Panc1 (cell line): ENCODE measurements around the gene HYAL3. TPM values are rescaled to one million over a fixed set of nuclear protein-coding genes. Genes with fewer than 3 reads are reported as not detected.

Experiments used
- ATAC-seq: fragments of 200-7000 bp; cut with Tn5 transposase; 2 replicates; pipeline ENCODE4 v1.9.1; 2020; ENCODE audit warnings: mild to moderate bottlenecking, moderate library complexity
- BruUV-seq: library from RNA; stranded (reverse); fragments of 400-500 nt; replicated peaks from 2 replicates; lab custom pipeline; 2021; lab: Mats Ljungman, UMichigan
- CTCF ChIA-PET: fragments of 300-600 bp; sonication (Branson Sonifier 250); formaldehyde crosslinking; loops from one replicate; lab custom pipeline; 2022; ENCODE audit warnings: antibody characterized with exemption; lab: Charles Lee
- POLR2A ChIA-PET: fragments of 300-600 bp; sonication (Branson Sonifier 250); formaldehyde crosslinking; loops from one replicate; lab custom pipeline; 2022; ENCODE audit warnings: antibody characterized with exemption; lab: Charles Lee
- DNase-seq: peaks from one replicate; pipeline ENCODE4 v3.0.0-alpha.2; 2010; ENCODE audit warnings: low read depth, low spot score
- H3K27ac ChIP-seq: 2 replicates; pipeline ENCODE4 v1.5.1; 2011; ENCODE audit warnings: mild to moderate bottlenecking, low read length, inconsistent platforms
- H3K27me3 ChIP-seq: fragments of 200-500 bp; sonication (Bioruptor generic); 2 replicates; pipeline ENCODE4 v1.6.0; 2014; ENCODE audit warnings: low read length, inconsistent platforms; ENCODE audit not compliant: control insufficient read depth, insufficient read depth
- H3K36me3 ChIP-seq: fragments of 200-500 bp; sonication (Bioruptor generic); 2 replicates; pipeline ENCODE4 v1.5.1; 2014; ENCODE audit warnings: inconsistent platforms, mild to moderate bottlenecking, low read length, moderate library complexity; ENCODE audit not compliant: control insufficient read depth, insufficient read depth
- H3K4me1 ChIP-seq: 2 replicates; pipeline ENCODE4 v1.5.1; 2011; ENCODE audit warnings: inconsistent platforms, mild to moderate bottlenecking, low read length, moderate library complexity; ENCODE audit not compliant: control insufficient read depth, insufficient read depth
- H3K4me3 ChIP-seq, 2 experiments: 2 replicates each; pipeline ENCODE4 v1.5.1; 2011 to 2012; ENCODE audit warnings: low read depth in 2 of 2, low read length in 2 of 2, mild to moderate bottlenecking in 2 of 2, inconsistent platforms in 1 of 2, moderate library complexity in 1 of 2
- H3K9me3 ChIP-seq: fragments of 200-500 bp; sonication (Bioruptor generic); 2 replicates; pipeline ENCODE4 v1.5.1; 2014; ENCODE audit warnings: low read depth, mild to moderate bottlenecking, inconsistent platforms, low read length, moderate library complexity; ENCODE audit not compliant: control insufficient read depth, insufficient read depth
- POLR2AphosphoS5 ChIP-seq: IDR thresholded peaks from 2 replicates; pipeline ENCODE4 v1.6.1; 2012; ENCODE audit warnings: mild to moderate bottlenecking, low read depth, low read length, moderate library complexity
- SIN3A ChIP-seq: IDR thresholded peaks from 2 replicates; pipeline ENCODE4 v1.6.1; 2012; ENCODE audit warnings: low read depth, mild to moderate bottlenecking, low read length, moderate library complexity, borderline replicate concordance; ENCODE audit not compliant: insufficient read depth
- TCF7L2 ChIP-seq: IDR thresholded peaks from 2 replicates; pipeline ENCODE4 v1.6.1; 2011; ENCODE audit warnings: mild to moderate bottlenecking, low read depth, low read length, inconsistent platforms
- in situ Hi-C: cut with HindIII; loops from 2 replicates; pipeline ENCODE4 v1.10.0; 2016; ENCODE audit warnings: low sequenced_read_pairs, low pct_unique_long_range_greater_than_20kb
- intact Hi-C: fragments of 100-400 bp; cut with micrococcal nuclease; formaldehyde crosslinking; loops from one replicate; pipeline ENCODE4 v1.10.0; 2022; ENCODE audit not compliant: unreplicated experiment
- total RNA-seq: library from RNA; stranded (reverse); gene quantifications from one replicate; pipeline ENCODE4 v1.2.1, GENCODE V29; 2021; ENCODE audit not compliant: unreplicated experiment
- TF ChIP-seq, protein P1 (sequence below), 2 experiments: IDR thresholded peaks; 2 replicates each; pipeline ENCODE4 v1.6.1; 2011 to 2012; ENCODE audit warnings: low read depth in 2 of 2, control low read depth in 1 of 2, low read length in 1 of 2, mild to moderate bottlenecking in 1 of 2, moderate library complexity in 1 of 2; ENCODE audit not compliant: insufficient read depth in 1 of 2
- TF ChIP-seq, protein P2 (sequence below): fragments of 450-650 bp; IDR thresholded peaks from 2 replicates; pipeline ENCODE4 v1.5.1; 2017; ENCODE audit warnings: mild to moderate bottlenecking

HYAL3 gene
- total RNA-seq, 1 experiment from 2014 or later: 3.9 TPM

DNA sequence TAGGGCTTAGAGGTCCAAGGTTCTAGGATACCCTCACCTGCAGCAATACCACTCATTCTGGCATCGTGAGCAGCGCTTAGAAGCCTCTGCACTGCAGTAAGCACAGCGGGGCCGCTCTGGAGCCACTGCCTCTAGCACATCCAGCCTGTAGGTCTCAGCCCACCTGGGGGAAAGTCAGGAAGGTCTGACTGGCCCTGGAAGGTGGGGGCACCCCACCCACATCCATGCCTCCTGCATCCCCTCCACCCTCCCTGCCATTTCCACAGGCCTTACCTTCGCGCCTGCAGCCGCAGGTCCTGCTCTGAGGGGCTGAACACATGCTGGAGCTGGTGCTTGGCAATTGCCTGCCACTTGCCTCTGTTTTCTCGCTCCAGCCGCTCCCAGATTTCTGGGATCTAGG, 42.3 kb upstream of the HYAL3 start:
- DNase-seq (no peak), ATAC-seq (no peak)
- TF ChIP-seq SIN3A (no peak), TCF7L2 (no peak)
- BruUV-seq: no TSS peak
- POLR2A ChIA-PET: no interaction called here
- Histone ChIP-seq H3K4me1 (0 out of 2 replicates have a peak, but pooled peaks cover 6% of the 10 kb centered on the region), H3K36me3 (peaks cover 4% of the 10 kb centered on the region; the same call in 1 of the 2 replicates), H3K27ac (no peak overlapping the region), H3K9me3 (no peaks in the 10 kb centered on the region), H3K27me3 (no peaks in the 10 kb centered on the region), H3K4me3 (no peak overlapping the region)
- CTCF ChIA-PET: no interaction called here
- intact Hi-C loops: no loop called here
- in situ Hi-C loops: no loop called here

DNA sequence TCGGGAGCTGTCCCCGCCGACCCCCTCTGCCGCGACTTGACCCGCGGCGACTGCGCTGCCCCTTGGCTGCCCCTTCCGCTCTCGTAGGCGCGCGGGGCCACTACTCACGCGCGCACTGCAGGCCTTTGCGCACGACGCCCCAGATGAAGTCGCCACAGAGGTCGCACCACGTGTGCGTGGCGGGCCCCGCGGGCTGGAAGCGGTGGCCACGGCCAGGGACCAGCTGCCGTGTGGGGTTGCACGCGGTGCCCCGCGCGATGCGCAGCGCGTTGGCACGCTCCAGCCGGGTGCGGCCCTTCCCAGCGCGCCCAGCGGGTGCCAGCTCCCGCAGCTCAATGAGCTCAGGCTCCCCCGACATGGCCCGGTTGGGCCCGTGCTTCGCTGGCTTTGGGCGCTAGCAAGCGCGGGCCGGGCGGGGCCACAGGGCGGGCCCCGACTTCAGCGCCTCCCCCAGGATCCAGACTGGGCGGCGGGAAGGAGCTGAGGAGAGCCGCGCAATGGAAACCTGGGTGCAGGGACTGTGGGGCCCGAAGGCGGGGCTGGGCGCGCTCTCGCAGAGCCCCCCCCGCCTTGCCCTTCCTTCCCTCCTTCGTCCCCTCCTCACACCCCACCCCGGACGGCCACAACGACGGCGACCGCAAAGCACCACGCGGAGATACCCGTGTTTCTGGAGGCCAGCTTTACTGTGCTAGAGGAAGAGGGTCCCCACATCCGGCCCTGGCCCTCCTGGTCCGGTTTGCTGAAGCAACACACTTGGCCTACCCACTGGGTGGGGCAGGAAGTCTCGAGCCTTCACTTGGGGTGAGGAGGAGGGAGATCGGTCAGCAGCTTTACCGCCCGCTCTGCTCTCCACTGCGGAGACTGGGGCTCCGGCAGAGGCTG, 41.5 kb upstream of the HYAL3 start, which contains the start of gene RASSF1:
RASSF1 (minus strand) TSS at position 389 of the 882 bp plus-strand sequence; CDS start at position 358, 31 bp downstream.
- no TSS peak for BruUV-seq
- intact Hi-C loops (no loop called here), in situ Hi-C loops (no loop called here)
- Histone ChIP-seq H3K4me1 (0 out of 2 replicates have a peak, but pooled peaks cover 6% of the 10 kb centered on the region), H3K36me3 (peaks cover 8% of the 10 kb centered on the region; the same call in 1 of the 2 replicates), H3K4me3 (peak within 1 kb of the TSS; percentile 28 to 39), H3K27ac (0 out of 2 replicates have a peak within 1 kb of the TSS, but pooled peaks have one; percentile 26), H3K9me3 (no peaks in the 10 kb centered on the region), H3K27me3 (no peaks in the 10 kb centered on the region)
- ChIA-PET POLR2A (interaction anchor here (0.6 kb wide), 1 partner anchor 28 kb away, joined by 3 read pairs; no protein-coding TSS in a partner anchor), CTCF (no interaction called here)
- TF ChIP-seq POLR2AphosphoS5 (no peak), SIN3A (no peak), TCF7L2 (no peak)
- TF ChIP-seq, protein P1, sequence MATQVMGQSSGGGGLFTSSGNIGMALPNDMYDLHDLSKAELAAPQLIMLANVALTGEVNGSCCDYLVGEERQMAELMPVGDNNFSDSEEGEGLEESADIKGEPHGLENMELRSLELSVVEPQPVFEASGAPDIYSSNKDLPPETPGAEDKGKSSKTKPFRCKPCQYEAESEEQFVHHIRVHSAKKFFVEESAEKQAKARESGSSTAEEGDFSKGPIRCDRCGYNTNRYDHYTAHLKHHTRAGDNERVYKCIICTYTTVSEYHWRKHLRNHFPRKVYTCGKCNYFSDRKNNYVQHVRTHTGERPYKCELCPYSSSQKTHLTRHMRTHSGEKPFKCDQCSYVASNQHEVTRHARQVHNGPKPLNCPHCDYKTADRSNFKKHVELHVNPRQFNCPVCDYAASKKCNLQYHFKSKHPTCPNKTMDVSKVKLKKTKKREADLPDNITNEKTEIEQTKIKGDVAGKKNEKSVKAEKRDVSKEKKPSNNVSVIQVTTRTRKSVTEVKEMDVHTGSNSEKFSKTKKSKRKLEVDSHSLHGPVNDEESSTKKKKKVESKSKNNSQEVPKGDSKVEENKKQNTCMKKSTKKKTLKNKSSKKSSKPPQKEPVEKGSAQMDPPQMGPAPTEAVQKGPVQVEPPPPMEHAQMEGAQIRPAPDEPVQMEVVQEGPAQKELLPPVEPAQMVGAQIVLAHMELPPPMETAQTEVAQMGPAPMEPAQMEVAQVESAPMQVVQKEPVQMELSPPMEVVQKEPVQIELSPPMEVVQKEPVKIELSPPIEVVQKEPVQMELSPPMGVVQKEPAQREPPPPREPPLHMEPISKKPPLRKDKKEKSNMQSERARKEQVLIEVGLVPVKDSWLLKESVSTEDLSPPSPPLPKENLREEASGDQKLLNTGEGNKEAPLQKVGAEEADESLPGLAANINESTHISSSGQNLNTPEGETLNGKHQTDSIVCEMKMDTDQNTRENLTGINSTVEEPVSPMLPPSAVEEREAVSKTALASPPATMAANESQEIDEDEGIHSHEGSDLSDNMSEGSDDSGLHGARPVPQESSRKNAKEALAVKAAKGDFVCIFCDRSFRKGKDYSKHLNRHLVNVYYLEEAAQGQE (IDR thresholded peaks at IDR 0.05; ENCODE audit: insufficient read depth in 1 of 2, low read depth in 2 of 2, low read length in 1 of 2): no peak
- TF ChIP-seq, protein P2, sequence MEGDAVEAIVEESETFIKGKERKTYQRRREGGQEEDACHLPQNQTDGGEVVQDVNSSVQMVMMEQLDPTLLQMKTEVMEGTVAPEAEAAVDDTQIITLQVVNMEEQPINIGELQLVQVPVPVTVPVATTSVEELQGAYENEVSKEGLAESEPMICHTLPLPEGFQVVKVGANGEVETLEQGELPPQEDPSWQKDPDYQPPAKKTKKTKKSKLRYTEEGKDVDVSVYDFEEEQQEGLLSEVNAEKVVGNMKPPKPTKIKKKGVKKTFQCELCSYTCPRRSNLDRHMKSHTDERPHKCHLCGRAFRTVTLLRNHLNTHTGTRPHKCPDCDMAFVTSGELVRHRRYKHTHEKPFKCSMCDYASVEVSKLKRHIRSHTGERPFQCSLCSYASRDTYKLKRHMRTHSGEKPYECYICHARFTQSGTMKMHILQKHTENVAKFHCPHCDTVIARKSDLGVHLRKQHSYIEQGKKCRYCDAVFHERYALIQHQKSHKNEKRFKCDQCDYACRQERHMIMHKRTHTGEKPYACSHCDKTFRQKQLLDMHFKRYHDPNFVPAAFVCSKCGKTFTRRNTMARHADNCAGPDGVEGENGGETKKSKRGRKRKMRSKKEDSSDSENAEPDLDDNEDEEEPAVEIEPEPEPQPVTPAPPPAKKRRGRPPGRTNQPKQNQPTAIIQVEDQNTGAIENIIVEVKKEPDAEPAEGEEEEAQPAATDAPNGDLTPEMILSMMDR: no peak
- no peak; the same call in 1 of the 2 replicates for ATAC-seq
- no peak for DNase-seq
